HG03103 (cell line): ENCODE data around the gene TRIM9.

Source experiments
- ATAC-seq: cut with Tn5 transposase; IDR thresholded peaks from one replicate; pipeline ENCODE4 v1.9.1; 2021; ENCODE audit warnings: low read depth; ENCODE audit not compliant: unreplicated experiment

The TRIM9 gene

GRCh38 chr14:51093371-51094281 is 1.3 kb downstream of the TRIM9 start:
- no peak for ATAC-seq

GRCh38 chr14:51092965-51093364 is 1.9 kb downstream of the TRIM9 start:
- no peak for ATAC-seq

GRCh38 chr14:51089278-51089677 is 5.6 kb downstream of the TRIM9 start:
- no peak for ATAC-seq

- no peak for ATAC-seq
Observed at GRCh38 chr14:51087031-51087441, 7.9 kb downstream of the TRIM9 start.

GRCh38 chr14:51086044-51086443 is 8.9 kb downstream of the TRIM9 start:
- no peak for ATAC-seq

- no peak for ATAC-seq
Observed at GRCh38 chr14:51084962-51085361, 9.9 kb downstream of the TRIM9 start.

GRCh38 chr14:51084507-51084906 is 10.4 kb downstream of the TRIM9 start:
- ATAC-seq: no peak

GRCh38 chr14:51082349-51082748 is 12.6 kb downstream of the TRIM9 start:
- ATAC-seq: no peak

- no peak for ATAC-seq
Observed at GRCh38 chr14:51081712-51082111, 13.2 kb downstream of the TRIM9 start.

GRCh38 chr14:51081209-51081608 is 13.7 kb downstream of the TRIM9 start:
- no peak for ATAC-seq

GRCh38 chr14:51080645-51081044 is 14.3 kb downstream of the TRIM9 start:
- no peak for ATAC-seq

- ATAC-seq: no peak
Observed at GRCh38 chr14:51079489-51079888, 15.4 kb downstream of the TRIM9 start.

GRCh38 chr14:51079085-51079484 is 15.8 kb downstream of the TRIM9 start:
- no peak for ATAC-seq

GRCh38 chr14:51074701-51075385 is 20.1 kb downstream of the TRIM9 start:
- ATAC-seq: no peak

- ATAC-seq: no peak
Observed at GRCh38 chr14:51073731-51074130, 21.2 kb downstream of the TRIM9 start.

GRCh38 chr14:51072976-51073375 is 21.9 kb downstream of the TRIM9 start:
- no peak for ATAC-seq

- ATAC-seq: no peak
Observed at GRCh38 chr14:51071857-51072256, 23.0 kb downstream of the TRIM9 start.

- no peak for ATAC-seq
Observed at GRCh38 chr14:51070726-51071125, 24.2 kb downstream of the TRIM9 start.

- ATAC-seq: no peak
Observed at GRCh38 chr14:51069055-51069454, 25.9 kb downstream of the TRIM9 start.

GRCh38 chr14:51068268-51068667 is 26.6 kb downstream of the TRIM9 start:
- no peak for ATAC-seq

GRCh38 chr14:51067295-51067694 is 27.6 kb downstream of the TRIM9 start:
- ATAC-seq: no peak

- no peak for ATAC-seq
Observed at GRCh38 chr14:51066576-51066975, 28.3 kb downstream of the TRIM9 start.
